22Rv1 (cell line): Measurements from ENCODE around the gene POLD4.
A peak's percentile ranks its signal among the peaks of the same experiment; 100 is the strongest.

Experiments used
- H3K27ac ChIP-seq: fragments of 450-650 bp; 2 replicates; pipeline ENCODE4 v1.5.1; 2017
- ZFX ChIP-seq: fragments of 450-650 bp; IDR thresholded peaks from 2 replicates; pipeline ENCODE4 v1.6.1; 2017; ENCODE audit warnings: antibody characterized with exemption, borderline replicate concordance
- TF ChIP-seq, protein P1 (sequence below): fragments of 450-650 bp; IDR thresholded peaks from 2 replicates; pipeline ENCODE4 v1.5.1; 2017; ENCODE audit warnings: mild to moderate bottlenecking

The POLD4 gene

GRCh38 chr11:67301313-67301921, 51.9 kb downstream of the POLD4 start:
- TF ChIP-seq, protein P1, sequence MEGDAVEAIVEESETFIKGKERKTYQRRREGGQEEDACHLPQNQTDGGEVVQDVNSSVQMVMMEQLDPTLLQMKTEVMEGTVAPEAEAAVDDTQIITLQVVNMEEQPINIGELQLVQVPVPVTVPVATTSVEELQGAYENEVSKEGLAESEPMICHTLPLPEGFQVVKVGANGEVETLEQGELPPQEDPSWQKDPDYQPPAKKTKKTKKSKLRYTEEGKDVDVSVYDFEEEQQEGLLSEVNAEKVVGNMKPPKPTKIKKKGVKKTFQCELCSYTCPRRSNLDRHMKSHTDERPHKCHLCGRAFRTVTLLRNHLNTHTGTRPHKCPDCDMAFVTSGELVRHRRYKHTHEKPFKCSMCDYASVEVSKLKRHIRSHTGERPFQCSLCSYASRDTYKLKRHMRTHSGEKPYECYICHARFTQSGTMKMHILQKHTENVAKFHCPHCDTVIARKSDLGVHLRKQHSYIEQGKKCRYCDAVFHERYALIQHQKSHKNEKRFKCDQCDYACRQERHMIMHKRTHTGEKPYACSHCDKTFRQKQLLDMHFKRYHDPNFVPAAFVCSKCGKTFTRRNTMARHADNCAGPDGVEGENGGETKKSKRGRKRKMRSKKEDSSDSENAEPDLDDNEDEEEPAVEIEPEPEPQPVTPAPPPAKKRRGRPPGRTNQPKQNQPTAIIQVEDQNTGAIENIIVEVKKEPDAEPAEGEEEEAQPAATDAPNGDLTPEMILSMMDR = no peak
- no peak for TF ChIP-seq ZFX
- peak overlapping the region; percentile 97 for H3K27ac ChIP-seq
